Nucleus accumbens (tissue), 56 donors: ENCODE data around the gene ROR2.

Experiments
- DNase-seq, 56 donors: peaks; one replicate each; lab custom pipeline; 2025; lab: John Stamatoyannopoulos, UW

The ROR2 gene

DNA sequence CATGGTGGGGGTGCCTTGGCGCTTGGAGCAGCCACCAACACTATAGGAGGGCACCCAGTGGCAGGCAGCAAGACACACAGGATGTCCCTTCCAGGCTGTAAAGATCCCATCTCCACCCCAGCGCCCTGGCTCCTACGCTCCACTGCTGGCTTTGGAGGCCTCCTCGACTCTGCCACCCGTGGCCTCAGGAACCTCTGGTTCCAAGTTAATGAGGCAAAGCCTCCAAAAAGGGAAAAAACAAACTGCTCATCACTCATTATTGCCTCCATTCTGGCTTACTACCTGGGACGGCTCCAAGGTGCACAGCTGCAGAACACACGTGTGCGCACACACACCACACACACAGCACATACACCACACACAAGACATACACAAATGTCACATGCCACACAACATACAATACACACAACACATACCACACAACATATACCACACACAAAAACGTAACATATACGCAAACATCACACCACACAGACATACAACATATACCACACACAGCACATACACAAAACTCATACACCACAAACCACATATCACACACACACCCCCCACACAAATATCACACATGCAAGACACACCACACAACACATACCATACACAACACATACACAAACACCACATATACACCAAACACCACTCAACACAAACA is 45.3 kb downstream of the ROR2 start:
- DNase-seq, result no peak

DNA sequence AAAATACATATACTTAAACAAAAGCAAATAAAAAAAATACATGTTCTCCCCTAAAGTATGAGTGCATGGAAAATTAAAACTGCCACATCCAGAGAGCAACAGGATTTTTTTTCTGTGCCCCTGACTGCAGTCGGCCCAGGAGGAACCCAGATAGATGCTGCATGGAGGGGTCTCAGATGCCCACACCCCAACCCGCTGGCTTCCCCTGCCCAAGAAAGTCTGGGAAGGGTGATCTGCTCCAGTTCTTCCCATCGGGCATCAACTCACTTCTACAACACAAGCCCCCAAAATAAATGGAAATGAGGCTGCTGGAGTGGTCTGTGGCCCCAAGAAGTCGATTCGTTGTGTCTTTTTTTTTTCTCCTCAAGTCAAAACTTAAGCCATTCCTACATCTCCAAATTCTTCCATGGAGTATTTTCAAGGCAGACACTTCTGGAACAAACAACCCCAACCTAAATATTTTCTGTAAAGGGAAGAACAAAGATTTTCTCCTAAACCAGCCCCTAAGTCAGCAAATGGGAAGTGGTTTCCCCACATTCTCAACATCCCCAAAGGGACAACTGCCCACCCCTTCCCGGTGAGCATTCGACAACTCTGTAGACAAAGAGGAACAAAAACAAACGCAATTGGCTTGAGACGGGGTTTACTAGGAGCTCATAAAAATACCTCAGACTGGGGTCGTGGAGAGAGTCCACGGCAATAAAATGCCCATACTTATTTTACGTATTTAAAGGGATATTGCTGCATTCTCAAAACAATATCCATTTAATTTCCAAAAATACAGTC is 46.7 kb downstream of the ROR2 start:
- DNase-seq, result peak in 5 of 56 donors; percentile 2 to 39 (median 12)

DNA sequence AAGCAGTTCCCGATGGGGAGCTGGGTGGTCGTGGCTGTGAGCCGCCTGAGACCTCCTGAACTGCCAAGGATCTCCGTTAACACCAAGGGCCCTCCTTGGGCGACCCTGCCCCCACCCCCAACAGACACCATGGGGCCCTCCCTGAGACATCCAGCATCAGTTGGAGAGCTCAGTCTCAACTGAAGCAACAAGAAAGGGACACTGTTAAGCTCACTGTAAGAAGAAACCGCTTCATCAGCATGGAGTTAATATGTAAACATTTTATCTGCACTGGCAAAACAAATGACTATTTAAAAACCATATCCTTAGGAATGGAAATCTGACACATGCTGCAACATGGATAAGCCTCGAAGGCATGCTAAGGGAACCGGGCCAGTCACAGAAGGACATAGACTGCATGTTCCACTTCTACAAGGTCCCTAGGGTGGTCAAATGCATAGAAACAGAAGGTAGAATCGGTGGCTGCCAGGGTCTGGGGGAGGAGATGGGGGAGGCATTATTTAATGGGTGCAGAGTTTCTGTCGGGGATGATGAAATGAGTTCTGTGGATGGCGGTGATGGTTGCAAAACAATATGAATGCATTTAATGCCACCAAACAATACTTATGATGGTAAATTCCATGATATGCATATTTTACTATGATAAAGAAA is 47.4 kb downstream of the ROR2 start:
- DNase-seq, result no peak

DNA sequence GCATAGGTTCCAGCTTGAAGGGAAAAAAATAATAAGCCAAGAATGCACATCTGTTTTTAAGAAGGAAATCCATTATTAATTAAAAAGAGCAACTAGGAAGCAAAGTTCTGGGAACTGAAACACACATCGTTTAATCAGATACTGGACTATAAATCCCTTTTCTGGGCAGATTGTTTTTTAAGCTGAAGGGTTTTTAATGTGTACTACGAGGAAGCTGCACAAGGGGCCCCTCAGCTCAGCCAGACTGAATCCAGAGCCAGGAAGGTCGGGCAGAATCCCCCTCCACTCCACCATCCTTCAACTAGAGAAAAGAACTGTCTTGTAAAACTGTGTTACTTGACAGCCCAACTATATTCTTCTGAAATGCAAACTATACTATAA is 49.2 kb downstream of the ROR2 start:
- no peak for DNase-seq

GRCh38 chr9:91900055-91900796 is 49.8 kb downstream of the ROR2 start:
- peak in 1 of 56 donors; percentile 5 for DNase-seq

GRCh38 chr9:91899594-91899993 is 50.4 kb downstream of the ROR2 start:
- no peak for DNase-seq

- DNase-seq, result no peak
Measured at GRCh38 chr9:91899219-91899563, 50.8 kb downstream of the ROR2 start.

DNA sequence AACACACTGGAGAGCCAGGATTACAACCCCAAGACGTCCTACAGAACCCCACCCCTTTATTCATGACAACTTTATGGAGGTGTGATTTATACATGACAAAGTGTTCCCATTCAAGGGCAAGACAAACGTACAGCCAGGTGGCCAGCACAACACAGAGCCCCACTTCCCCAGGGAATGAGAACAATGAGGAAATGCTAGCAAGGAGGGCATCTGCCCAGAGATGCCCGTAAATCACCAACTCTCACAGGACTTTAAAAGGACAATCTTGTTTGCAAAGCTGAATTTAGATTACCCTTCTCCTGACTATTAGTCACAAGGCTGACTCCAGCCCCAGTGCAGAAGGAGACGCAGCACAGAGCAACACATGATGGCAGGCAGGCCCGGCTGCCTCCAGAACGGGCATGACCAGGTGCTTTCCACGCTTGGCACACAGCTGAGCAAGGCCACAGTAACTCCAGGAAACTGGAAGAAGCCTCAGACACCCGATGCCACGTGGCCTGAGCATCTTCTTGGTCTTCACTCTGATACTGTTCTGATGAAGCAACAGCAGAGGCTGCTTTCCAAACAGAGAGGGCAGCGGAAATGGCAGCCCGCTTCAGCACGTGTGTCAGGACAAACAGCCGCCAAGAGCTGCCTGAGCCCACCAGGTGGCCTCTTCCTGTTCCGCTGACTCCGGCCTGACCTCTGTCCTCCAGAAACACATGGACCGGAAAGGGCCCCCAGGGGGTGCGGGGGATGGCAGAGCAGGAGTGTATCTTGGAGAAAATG is 51.4 kb downstream of the ROR2 start:
- no peak for DNase-seq

DNA sequence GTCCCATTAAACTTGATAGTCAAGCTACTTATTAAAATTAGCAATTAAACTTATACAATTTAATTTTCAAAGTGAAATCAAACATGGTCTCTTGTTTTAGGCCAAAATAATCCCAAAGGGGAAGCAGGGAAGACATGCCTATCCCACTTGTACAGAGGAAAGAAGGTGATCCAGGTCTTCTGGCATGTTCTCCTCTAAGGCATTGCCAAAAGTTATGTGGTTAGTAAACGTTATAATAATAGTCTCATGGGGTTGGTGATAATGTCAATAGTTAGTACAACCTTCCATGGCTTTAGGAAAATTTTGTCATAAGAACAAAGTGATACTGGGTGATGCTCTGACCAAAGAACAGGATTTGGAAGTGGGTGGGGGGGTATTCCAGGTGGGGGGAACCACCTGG is 52.8 kb downstream of the ROR2 start:
- DNase-seq, result no peak

DNA sequence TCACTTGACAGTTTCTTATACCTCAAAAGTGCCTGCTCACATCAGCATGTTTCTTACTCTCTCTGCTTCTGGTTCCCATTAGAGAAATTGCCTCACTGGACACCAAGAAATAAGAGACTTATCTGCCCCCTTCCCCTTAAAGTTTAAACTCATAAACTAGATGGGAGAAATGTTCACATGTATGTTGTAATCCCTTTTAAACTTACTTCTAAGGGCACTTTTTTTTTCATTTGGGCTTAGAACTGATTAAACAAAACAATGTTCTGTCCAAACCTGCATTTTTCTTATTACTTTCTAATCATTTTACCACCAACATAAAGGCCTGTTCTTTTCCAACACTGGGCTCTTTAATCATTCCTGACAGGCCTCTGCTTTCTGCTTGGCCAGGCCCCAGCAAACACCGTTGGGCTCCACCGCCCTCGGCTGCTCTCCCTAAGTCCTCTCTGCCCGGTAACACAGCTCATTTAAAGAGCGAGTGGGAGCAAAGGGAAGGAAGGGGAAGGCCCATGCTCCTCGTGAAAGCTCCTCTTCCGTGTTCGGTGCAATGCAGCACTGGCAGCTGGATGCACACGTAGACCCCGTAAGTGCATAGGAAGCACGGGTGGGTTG is 53.4 kb downstream of the ROR2 start:
- DNase-seq, result no peak

GRCh38 chr9:91896097-91896496 is 53.9 kb downstream of the ROR2 start:
- no peak for DNase-seq

GRCh38 chr9:91894536-91894935 is 55.5 kb downstream of the ROR2 start:
- DNase-seq, result no peak

- no peak for DNase-seq
Measured at GRCh38 chr9:91894023-91894422, 56.0 kb downstream of the ROR2 start.

DNA sequence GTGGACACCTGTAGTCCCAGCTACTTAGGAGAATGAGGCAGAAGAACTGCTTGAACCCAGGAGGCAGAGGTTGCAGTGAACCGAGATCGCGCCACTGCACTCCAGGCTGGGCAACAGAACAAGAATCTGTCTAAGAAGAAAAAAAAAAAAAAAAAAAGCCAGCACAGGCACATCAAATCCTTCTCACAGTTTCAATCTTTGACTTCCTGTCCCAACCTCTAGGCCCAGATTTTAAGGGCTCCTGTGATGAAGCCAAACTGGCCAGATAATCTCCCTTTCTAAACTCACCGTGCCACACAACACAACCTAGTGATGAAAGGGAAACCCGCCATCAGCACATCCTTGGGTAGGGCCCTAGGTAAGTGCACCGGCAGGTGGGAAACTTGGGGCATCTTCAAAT is 58.1 kb downstream of the ROR2 start:
- DNase-seq, result no peak

DNA sequence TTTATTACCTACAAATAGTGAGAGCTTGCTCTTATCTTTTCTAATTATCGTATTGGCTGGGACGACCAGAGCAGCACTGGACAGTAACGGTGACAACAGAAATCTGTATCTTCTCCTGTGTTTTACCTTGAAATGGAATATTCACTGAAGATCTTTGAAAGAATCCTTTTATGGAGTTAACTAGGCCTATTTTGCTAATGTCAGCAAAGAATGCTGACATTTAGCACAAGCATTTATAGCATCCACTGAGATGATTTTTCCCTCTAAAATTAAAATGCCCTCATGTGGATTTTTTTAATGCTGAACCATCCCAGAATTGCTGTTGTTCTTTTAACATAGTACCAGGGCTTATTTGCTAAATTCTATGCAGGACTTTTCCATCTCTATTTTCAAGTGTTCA is 59.4 kb downstream of the ROR2 start:
- DNase-seq, result no peak

DNA sequence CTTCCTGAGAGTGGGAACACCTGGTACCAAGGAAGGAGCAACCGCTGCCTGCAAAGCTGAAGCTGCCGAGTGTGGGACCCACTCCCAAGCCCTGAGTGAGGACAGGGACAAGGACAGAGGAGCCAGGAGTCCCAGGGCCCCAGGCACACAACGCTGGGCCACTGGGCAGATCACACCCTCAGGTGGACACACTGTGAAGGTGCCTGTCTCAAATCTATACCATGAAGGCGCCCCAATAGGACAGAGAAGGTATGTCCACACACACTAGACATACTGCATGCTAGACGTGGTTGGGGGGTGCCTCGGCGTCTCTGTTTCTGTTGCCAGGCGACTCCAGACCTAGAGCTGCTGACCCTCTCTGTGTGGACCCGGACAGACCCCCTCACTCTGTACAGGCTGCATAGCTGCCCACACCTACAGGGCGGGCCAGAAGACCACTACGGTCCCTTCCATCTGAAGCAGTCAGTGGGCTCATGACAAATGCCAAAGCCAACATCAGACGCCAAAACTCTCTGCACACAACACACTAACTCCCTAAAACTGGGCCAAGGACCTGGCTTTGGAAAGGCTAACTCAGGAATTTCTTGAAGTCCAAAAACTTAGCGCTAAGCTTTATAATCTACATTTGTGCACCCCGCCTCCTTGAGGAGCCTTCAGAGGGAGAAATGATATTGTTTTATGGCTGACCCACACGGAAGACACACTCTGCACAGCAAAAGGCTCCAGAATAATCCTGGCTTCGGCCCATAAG is 60.7 kb downstream of the ROR2 start:
- DNase-seq, result no peak

GRCh38 chr9:91886414-91887076 is 63.5 kb downstream of the ROR2 start:
- no peak for DNase-seq

DNA sequence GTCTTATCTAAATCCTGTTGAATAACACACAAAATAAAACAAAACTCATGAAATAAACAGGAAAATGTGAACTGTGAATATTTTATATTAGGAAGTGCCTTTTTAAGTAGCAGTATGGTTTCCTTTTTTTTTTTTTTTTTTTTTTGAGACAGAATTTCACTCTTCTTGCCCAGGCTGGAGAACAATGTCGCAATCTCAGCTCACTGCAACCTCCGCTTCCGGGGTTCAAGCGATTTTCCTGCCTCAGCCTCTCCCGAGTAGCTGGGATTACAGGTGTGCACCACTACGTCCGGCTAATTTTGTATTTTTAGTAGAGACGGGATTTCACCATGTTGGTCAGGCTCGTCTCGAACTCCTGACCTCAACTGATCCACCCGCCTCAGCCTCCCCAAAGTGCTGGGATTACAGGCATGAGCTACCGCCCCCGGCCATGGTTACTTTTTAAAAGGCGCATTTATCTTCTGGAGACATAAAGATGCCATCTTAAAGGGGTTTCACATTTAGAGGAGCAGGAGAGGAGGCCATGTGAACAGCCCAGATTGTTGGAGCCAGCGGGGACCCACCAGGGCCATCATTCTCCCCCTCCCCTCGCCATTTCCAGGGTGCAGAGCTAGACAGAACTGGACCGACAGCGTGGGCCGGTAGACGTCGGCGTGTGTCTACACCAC is 64.1 kb downstream of the ROR2 start:
- DNase-seq, result no peak
